ENCODE results near the gene LRP5. TPM values are rescaled to one million over a fixed set of nuclear protein-coding genes. Genes with fewer than 3 reads are reported as not detected.

The LRP5 gene
- total RNA-seq, 1 donor, result 3.3 TPM

DNA sequence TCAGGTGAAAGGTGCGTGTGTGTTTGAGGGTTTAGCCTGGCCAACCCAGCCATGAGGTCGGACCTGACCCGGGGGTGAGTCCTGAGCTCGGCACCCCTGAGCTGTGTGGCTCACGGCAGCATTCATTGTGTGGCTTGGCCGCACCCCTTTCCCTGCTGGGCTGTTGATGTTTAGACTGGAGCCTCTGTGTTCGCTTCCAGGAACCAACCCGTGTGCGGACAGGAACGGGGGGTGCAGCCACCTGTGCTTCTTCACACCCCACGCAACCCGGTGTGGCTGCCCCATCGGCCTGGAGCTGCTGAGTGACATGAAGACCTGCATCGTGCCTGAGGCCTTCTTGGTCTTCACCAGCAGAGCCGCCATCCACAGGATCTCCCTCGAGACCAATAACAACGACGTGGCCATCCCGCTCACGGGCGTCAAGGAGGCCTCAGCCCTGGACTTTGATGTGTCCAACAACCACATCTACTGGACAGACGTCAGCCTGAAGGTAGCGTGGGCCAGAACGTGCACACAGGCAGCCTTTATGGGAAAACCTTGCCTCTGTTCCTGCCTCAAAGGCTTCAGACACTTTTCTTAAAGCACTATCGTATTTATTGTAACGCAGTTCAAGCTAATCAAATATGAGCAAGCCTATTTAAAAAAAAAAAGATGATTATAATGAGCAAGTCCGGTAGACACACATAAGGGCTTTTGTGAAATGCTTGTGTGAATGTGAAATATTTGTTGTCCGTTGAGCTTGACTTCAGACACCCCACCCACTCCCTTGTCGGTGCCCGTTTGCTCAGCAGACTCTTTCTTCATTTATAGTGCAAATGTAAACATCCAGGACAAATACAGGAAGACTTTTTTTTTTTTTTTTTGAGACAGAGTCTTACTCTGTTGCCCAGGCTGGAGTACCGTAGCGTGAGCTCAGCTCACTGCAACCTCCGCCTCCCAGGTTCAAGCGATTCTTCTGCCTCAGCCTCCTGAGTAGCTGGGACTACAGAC is 94.2 kb downstream of the LRP5 start:
- DNase-seq (ENCODE audit: low read depth), result no peak
- TF ChIP-seq, protein P1, sequence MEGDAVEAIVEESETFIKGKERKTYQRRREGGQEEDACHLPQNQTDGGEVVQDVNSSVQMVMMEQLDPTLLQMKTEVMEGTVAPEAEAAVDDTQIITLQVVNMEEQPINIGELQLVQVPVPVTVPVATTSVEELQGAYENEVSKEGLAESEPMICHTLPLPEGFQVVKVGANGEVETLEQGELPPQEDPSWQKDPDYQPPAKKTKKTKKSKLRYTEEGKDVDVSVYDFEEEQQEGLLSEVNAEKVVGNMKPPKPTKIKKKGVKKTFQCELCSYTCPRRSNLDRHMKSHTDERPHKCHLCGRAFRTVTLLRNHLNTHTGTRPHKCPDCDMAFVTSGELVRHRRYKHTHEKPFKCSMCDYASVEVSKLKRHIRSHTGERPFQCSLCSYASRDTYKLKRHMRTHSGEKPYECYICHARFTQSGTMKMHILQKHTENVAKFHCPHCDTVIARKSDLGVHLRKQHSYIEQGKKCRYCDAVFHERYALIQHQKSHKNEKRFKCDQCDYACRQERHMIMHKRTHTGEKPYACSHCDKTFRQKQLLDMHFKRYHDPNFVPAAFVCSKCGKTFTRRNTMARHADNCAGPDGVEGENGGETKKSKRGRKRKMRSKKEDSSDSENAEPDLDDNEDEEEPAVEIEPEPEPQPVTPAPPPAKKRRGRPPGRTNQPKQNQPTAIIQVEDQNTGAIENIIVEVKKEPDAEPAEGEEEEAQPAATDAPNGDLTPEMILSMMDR (IDR thresholded peaks at IDR 0.05; ENCODE audit: insufficient read depth, low read length), result no peak
- H3K4me3 ChIP-seq (ENCODE audit: low read depth, low read length), result no peak overlapping the region

DNA sequence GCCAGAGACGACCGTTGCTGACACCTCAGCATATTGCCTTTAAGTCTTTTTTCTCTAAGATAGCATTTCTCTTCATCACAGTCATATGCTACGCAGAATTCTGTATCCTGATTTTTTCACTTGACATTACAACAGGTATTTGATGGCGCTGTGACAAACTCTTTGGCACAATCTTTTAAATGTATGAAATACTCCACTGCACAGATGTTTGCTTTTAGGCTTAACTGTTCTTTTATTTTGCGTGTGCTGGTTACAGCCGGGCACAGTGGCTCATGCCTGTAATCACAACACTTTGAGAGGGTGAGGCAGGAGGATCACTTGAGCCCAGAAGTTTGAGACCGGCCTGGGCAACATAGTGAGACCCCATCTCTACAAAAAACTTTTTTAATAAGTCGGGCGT is 96.1 kb downstream of the LRP5 start:
- no peak for DNase-seq (ENCODE audit: low read depth)
- TF ChIP-seq, protein P1 (IDR thresholded peaks at IDR 0.05; ENCODE audit: insufficient read depth, low read length), result no peak
- no peak overlapping the region for H3K4me3 ChIP-seq (ENCODE audit: low read depth, low read length)

DNA sequence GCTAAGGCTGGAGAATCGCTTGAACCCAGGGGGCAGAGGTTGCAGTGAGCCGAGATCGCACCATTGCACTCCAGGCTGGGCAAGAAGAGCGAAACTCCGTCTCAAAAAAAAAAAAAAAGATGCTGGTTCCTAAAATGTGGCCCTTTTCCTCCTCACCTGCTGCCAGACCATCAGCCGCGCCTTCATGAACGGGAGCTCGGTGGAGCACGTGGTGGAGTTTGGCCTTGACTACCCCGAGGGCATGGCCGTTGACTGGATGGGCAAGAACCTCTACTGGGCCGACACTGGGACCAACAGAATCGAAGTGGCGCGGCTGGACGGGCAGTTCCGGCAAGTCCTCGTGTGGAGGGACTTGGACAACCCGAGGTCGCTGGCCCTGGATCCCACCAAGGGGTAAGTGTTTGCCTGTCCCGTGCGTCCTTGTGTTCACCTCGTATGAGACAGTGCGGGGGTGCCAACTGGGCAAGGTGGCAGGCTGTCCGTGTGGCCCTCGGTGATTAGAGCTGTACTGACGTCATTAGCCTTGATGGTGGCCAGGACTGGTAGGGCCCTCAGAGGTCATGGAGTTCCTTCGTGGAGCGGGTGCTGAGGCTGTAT is 97.5 kb downstream of the LRP5 start:
- no peak for DNase-seq (ENCODE audit: low read depth)
- TF ChIP-seq, protein P1 (IDR thresholded peaks at IDR 0.05; ENCODE audit: insufficient read depth, low read length), result no peak
- no peak overlapping the region for H3K4me3 ChIP-seq (ENCODE audit: low read depth, low read length)

DNA sequence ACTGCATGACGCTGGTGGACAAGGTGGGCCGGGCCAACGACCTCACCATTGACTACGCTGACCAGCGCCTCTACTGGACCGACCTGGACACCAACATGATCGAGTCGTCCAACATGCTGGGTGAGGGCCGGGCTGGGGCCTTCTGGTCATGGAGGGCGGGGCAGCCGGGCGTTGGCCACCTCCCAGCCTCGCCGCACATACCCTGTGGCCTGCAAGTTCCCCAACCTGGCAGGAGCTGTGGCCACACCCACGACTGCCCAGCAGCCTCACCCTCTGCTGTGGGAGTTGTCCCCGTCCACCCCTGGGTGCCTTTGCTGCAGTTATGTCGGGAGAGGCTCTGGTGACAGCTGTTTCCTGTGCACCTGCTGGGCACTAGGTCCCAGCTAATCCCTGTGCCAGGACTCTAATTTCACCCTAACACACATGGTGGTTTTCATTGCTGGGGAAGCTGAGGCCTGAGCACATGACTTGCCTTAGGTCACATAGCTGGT is 99.2 kb downstream of the LRP5 start:
- DNase-seq (ENCODE audit: low read depth), result no peak
- H3K4me3 ChIP-seq (ENCODE audit: low read depth, low read length), result no peak overlapping the region
- TF ChIP-seq, protein P1 (IDR thresholded peaks at IDR 0.05; ENCODE audit: insufficient read depth, low read length), result no peak

DNA sequence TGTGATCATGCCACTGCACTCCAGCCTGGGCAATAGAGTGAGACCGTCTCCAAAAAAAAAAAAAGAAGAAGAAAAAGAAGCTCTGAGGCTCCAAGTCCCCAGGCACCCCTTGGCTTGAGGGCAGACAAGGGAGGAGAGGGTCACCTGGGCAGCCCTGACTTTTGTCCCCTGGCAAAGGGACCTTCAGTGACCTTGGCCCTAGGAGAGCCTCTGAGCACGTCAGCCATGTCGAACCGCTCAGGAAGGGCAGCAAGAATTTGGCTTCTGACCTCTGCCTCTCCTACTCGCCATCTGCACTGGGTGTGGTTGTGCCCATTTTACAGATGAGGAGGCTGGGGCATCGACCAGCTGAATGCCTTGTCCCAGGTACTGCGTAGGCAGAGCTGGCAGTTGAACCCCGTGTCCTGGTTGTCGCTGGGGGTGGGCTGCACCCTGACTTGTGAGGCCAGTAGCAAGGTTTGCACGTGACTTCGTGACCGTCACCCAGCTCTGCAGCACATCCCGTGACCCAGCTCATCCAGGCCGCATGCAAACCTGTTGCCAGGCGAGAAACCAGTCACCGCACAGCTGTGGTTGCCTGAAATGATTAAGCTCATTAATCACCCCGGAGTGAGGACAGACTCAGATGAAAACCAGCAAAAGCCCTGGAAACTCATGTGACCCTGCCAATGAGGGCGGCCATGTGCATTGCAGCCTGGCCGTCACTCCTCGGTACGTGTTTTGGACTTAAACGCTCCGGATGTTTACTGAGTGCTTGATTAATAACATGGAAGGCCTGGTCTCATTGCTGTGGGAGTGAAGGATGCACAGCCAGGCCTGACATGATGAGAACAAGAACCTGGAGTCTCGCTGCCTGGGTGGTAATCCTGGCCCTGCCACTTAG is 100.4 kb downstream of the LRP5 start:
- no peak overlapping the region for H3K4me3 ChIP-seq (ENCODE audit: low read depth, low read length)
- DNase-seq (ENCODE audit: low read depth), result peak; percentile 52
- TF ChIP-seq, protein P1 (IDR thresholded peaks at IDR 0.05; ENCODE audit: insufficient read depth, low read length), result no peak

DNA sequence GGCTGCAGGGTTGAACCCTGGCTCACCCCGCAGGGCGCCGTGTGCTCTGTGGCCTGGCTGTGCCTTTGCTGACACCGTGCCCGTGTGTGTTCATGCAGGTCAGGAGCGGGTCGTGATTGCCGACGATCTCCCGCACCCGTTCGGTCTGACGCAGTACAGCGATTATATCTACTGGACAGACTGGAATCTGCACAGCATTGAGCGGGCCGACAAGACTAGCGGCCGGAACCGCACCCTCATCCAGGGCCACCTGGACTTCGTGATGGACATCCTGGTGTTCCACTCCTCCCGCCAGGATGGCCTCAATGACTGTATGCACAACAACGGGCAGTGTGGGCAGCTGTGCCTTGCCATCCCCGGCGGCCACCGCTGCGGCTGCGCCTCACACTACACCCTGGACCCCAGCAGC is 101.2 kb downstream of the LRP5 start:
- no peak overlapping the region for H3K4me3 ChIP-seq (ENCODE audit: low read depth, low read length)
- no peak for DNase-seq (ENCODE audit: low read depth)

More for the DNA sequence above, 101.2 kb downstream of the LRP5 start:
- TF ChIP-seq, protein P1 (IDR thresholded peaks at IDR 0.05; ENCODE audit: insufficient read depth, low read length), result no peak

All from fibroblast of the aortic adventitia (primary cell).